Measurements from ENCODE around the gene MED13L. TPM values are rescaled to one million over a fixed set of nuclear protein-coding genes. Genes with fewer than 3 reads are reported as not detected.

Gene MED13L
- total RNA-seq, 4 donors from 2014 or later: 168 to 349 (median 246) TPM

DNA sequence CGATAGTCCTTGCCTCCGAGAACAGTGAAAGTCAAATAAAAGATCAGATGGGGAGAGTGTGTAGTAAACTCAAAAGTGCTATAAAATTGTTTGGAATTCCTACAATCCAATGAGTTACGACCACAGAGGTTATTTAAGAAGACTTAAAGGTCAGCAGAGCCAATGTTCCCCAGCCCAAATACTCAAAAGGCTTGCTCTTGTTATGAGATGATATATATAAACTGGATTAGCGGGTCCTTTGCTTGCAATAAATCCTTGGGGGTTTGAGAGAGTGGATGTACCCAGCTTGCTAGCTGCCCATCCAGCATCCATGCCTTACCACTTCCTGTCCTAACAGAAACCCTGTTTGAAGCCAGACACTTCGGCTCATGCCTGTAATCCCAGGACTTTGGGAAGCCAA, 29.0 kb upstream of the MED13L start:
- no peak for TF ChIP-seq POLR2A (IDR thresholded peaks at IDR 0.05)
- TF ChIP-seq, protein P1, sequence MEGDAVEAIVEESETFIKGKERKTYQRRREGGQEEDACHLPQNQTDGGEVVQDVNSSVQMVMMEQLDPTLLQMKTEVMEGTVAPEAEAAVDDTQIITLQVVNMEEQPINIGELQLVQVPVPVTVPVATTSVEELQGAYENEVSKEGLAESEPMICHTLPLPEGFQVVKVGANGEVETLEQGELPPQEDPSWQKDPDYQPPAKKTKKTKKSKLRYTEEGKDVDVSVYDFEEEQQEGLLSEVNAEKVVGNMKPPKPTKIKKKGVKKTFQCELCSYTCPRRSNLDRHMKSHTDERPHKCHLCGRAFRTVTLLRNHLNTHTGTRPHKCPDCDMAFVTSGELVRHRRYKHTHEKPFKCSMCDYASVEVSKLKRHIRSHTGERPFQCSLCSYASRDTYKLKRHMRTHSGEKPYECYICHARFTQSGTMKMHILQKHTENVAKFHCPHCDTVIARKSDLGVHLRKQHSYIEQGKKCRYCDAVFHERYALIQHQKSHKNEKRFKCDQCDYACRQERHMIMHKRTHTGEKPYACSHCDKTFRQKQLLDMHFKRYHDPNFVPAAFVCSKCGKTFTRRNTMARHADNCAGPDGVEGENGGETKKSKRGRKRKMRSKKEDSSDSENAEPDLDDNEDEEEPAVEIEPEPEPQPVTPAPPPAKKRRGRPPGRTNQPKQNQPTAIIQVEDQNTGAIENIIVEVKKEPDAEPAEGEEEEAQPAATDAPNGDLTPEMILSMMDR (IDR thresholded peaks at IDR 0.05): no peak
- Histone ChIP-seq H3K27ac (no peak overlapping the region), H3K27me3 (no peaks in the 10 kb centered on the region), H3K4me1 (no peaks in the 10 kb centered on the region), H3K36me3 (no peaks in the 10 kb centered on the region), H3K4me3 (replicated peaks in 1 of 3) (no peak overlapping the region), H3K9me3 (no peaks in the 10 kb centered on the region)
- no peak for DNase-seq
- WGBS, 2 donors: 77 to 81% methylated on average over 5 of the region's 5 CpGs
- intact Hi-C loops (cut with DNase I): no loop called here

DNA sequence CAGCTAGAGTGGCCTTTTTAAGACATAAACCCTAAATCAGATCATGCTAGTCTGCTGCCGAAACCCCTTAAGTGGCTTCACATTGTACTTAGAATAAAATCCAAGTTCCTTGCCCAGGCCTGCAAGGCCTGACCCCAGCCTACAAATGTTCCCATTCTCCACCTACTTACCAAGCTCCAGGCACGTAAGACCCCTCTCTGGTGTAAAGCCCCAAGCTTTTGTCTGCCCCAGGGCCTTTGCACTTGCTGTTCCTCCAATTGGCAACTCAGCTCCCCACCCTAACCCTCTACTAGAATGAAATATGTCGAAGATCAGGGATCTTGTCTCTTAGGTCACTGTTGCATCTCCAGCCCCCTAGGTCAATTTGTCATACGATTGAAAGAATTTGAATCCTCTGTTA, 27.1 kb upstream of the MED13L start:
- H3K27ac ChIP-seq: no peak overlapping the region
- H3K36me3 ChIP-seq: no peaks in the 10 kb centered on the region
- no peaks in the 10 kb centered on the region for H3K9me3 ChIP-seq
- H3K27me3 ChIP-seq: no peaks in the 10 kb centered on the region
- DNase-seq: no peak
- TF ChIP-seq POLR2A (IDR thresholded peaks at IDR 0.05): no peak
- TF ChIP-seq, protein P1 (IDR thresholded peaks at IDR 0.05): no peak
- intact Hi-C loops (cut with DNase I): no loop called here
- peaks cover 7 to 8% of the 10 kb centered on the region in 2 donors for H3K4me1 ChIP-seq
- WGBS, 2 donors: 96 to 97% methylated on average over 4 of the region's 4 CpGs
- H3K4me3 ChIP-seq (replicated peaks in 1 of 3): no peak overlapping the region

DNA sequence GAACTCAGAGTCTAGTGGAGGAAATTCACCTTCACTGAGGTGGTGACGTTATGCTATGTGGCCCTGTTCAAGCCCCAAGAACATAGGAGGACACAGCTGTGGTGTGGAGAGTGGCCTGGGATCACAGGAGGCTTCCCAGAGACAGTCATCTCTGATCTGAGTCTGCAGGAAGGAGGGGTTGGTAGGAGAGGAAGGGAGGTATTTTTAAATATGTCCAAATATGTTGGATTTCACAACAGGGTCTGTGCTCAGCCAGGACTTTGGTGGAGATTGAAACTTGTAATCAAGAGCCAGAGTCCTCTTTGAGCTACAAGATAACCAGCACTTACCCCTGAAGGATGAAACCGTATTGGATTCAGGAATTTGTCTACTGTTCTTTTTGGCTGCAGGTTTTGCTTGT, 26.4 kb upstream of the MED13L start:
- no peaks in the 10 kb centered on the region for H3K9me3 ChIP-seq
- no peaks in the 10 kb centered on the region for H3K27me3 ChIP-seq
- H3K4me3 ChIP-seq (replicated peaks in 1 of 3): no peak overlapping the region
- no peak for DNase-seq
- intact Hi-C loops (cut with DNase I): no loop called here
- 62 to 69% methylated on average over 2 of the region's 2 CpGs for WGBS, 2 donors
- TF ChIP-seq POLR2A (IDR thresholded peaks at IDR 0.05): no peak
- TF ChIP-seq, protein P1 (IDR thresholded peaks at IDR 0.05): no peak
- peaks cover 13% of the 10 kb centered on the region in 2 donors for H3K4me1 ChIP-seq
- H3K27ac ChIP-seq: no peak overlapping the region
- no peaks in the 10 kb centered on the region for H3K36me3 ChIP-seq

DNA sequence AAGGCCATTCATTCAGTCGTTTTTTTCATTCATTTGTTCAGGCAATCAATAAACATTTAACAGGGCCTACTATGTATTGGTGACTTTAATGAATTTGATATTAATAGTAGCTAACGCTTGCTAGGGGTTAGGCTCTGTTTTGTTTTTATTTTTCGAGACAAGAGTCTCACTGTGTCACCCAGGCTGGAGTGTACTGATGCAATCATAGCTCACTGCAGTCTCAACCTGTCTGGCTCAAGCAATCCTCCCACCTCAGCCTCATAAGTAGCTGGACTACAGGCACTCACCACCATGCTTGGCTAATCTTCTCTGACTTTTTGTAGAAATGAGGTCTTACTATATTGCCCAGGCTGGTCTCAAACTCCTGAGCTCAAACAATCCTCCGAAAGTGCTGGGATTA, 25.6 kb upstream of the MED13L start:
- TF ChIP-seq, protein P1 (IDR thresholded peaks at IDR 0.05): no peak
- TF ChIP-seq POLR2A (IDR thresholded peaks at IDR 0.05): no peak
- 74 to 76% methylated on average over 4 of the region's 4 CpGs for WGBS, 2 donors
- no peak for DNase-seq
- intact Hi-C loops (cut with DNase I): no loop called here
- no peaks in the 10 kb centered on the region for H3K27me3 ChIP-seq
- H3K4me3 ChIP-seq (replicated peaks in 1 of 3): no peak overlapping the region
- H3K36me3 ChIP-seq: no peaks in the 10 kb centered on the region
- no peak overlapping the region for H3K27ac ChIP-seq
- no peaks in the 10 kb centered on the region for H3K9me3 ChIP-seq
- peaks cover 13% of the 10 kb centered on the region in 2 donors for H3K4me1 ChIP-seq

DNA sequence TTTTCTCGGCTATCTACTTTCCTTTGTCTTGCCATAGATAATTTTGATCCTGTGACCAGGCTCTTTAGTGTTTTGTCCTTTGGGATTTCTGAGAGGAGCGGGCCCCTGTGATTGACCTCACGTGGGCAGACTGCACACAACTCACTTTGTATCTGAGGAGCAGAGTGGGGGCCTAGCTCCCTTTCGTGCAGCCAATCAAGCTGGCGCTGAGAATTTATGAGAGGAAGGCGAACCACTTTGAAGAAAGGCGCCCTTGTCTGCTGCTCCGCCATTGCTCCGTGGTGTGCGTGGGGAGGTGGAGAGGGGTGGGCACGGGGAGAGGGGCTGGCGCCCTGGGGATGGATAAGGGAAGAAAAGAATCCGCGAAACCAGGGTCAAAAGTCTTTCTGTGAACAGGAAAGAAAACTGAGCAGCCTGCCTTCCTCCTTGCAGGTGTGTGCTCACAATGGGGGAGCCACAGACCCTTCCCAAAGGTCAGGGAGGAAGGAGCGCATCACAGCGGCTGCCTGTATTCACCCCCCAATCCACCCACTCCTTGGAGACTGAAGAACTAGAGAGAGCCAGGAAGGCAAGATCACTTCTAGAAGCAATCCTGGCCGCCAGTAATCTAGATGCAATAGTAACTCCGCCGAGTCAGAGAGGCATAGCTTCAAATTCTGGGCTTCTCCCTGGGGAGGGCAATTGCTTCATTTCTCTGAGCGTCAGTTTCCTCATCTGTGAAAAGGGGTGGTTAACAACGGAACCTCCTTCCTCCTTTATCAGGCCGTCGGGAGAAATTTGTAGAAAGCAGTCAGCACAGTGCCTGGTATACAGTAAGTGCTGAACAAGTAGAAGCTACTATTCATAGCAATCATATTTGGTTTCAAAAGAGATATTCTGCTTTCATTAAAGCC, 24.9 kb upstream of the MED13L start:
- peaks cover 13% of the 10 kb centered on the region in 2 donors for H3K4me1 ChIP-seq
- intact Hi-C loops (cut with DNase I): no loop called here
- TF ChIP-seq, protein P1 (IDR thresholded peaks at IDR 0.05): no peak
- TF ChIP-seq POLR2A (IDR thresholded peaks at IDR 0.05): no peak
- no peaks in the 10 kb centered on the region for H3K9me3 ChIP-seq
- H3K27me3 ChIP-seq: no peaks in the 10 kb centered on the region
- H3K36me3 ChIP-seq: no peaks in the 10 kb centered on the region
- 86% methylated on average over 23 of the region's 23 CpGs for WGBS, 2 donors
- DNase-seq: no peak
- H3K4me3 ChIP-seq (replicated peaks in 1 of 3): no peak overlapping the region
- no peak overlapping the region for H3K27ac ChIP-seq

Data from thyroid gland (tissue), 4 donors.